Erythroblast (primary cell): ENCODE results near the gene SLC33A1.
"Not testable (repeated sequence)": the region's sequence is repeated elsewhere in the genome, so short reads cannot be mapped to it uniquely, and the experiment has no call there.

Experiments used
- GATA1 ChIP-seq: IDR thresholded peaks from 2 replicates; pipeline ENCODE4 v1.6.1; 2011; ENCODE audit warnings: low read depth, mild to moderate bottlenecking, control low read depth, low read length, moderate library complexity
- POLR2A ChIP-seq: IDR thresholded peaks from 2 replicates; pipeline ENCODE4 v1.6.1; 2011; ENCODE audit warnings: mild to moderate bottlenecking, low read length

- not testable (repeated sequence) for TF ChIP-seq POLR2A, GATA1
Observed at GRCh38 chr3:155813224-155813623, 41.0 kb downstream of the SLC33A1 start.
